ENCODE results near the gene ZNF500. TPM values are rescaled to one million over a fixed set of nuclear protein-coding genes. Genes with fewer than 3 reads are reported as not detected.
"Not testable (repeated sequence)": the region's sequence is repeated elsewhere in the genome, so short reads cannot be mapped to it uniquely, and the experiment has no call there.

The ZNF500 gene
- total and polyA plus RNA-seq, 2 donors: 9.9 to 14.4 TPM

GRCh38 chr16:4752351-4753100 is 14.4 kb downstream of the ZNF500 start:
- no peak for DNase-seq (ENCODE audit: extremely low spot score)

GRCh38 chr16:4750896-4751295 is 16.1 kb downstream of the ZNF500 start:
- H3K4me3 ChIP-seq (ENCODE audit: low read depth, low read length): no peak overlapping the region
- no peak overlapping the region for H3K27ac ChIP-seq (ENCODE audit: low read depth)
- 91% methylated on average over 8 of the region's 8 CpGs for WGBS
- no peaks in the 10 kb centered on the region for H3K4me1 ChIP-seq (ENCODE audit: insufficient read depth)
- DNase-seq (ENCODE audit: extremely low spot score): no peak
- H3K36me3 ChIP-seq (ENCODE audit: insufficient read depth): peaks cover 3% of the 10 kb centered on the region

More at GRCh38 chr16:4752351-4753100, 14.4 kb downstream of the ZNF500 start:
- Histone ChIP-seq H3K4me1 (ENCODE audit: insufficient read depth) (no peaks in the 10 kb centered on the region), H3K27ac (ENCODE audit: low read depth) (no peak overlapping the region), H3K36me3 (ENCODE audit: insufficient read depth) (peaks cover 3% of the 10 kb centered on the region), H3K4me3 (ENCODE audit: low read depth, low read length) (no peak overlapping the region)
- 96% methylated on average over 44 of the region's 44 CpGs for WGBS

- no peak overlapping the region for H3K4me3 ChIP-seq (ENCODE audit: low read depth, low read length)
- DNase-seq (ENCODE audit: extremely low spot score): no peak
- 89% methylated on average over 10 of the region's 10 CpGs for WGBS
- H3K36me3 ChIP-seq (ENCODE audit: insufficient read depth): peaks cover 3% of the 10 kb centered on the region
- H3K4me1 ChIP-seq (ENCODE audit: insufficient read depth): no peaks in the 10 kb centered on the region
- H3K27ac ChIP-seq (ENCODE audit: low read depth): no peak overlapping the region
Observed at GRCh38 chr16:4749700-4750257, 17.2 kb downstream of the ZNF500 start.

DNA sequence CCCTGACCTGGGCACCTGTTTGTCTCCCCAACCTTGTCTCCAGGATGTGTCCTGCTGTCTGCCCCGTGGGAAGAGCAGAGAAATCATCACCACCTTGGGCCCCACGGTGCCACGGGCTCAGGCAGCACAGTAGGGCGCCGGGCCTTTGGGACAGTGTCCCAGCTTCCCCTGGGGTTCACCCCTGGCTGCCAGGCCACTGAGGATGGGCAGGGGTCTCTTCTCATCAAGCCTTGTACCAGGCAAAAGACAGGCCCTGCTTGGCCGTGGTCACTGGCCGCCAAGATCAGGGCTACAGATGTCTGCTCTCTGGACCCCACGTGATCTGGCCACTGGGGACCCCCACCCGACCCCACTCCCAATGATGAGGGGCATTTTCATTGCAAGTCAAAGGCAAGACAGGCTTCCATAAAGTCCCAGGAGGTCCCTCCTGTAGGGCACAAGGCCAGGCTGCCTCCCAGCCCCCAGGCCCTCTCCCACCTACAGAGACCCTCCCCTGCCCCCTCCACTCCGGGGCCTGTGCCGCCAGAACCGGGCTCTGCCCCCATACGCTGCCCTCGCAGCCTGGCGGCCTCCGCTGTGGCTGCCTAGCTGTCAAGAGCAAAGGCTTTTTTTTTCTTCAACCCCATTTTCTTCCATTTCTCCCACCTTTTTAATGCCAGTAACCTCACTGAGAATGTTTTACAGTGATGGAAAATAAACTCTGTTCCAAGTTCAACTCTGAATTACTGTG is 18.1 kb downstream of the ZNF500 start:
- no peaks in the 10 kb centered on the region for H3K4me1 ChIP-seq (ENCODE audit: insufficient read depth)
- no peak for DNase-seq (ENCODE audit: extremely low spot score)
- no peak overlapping the region for H3K4me3 ChIP-seq (ENCODE audit: low read depth, low read length)
- H3K27ac ChIP-seq (ENCODE audit: low read depth): no peak overlapping the region
- 89% methylated on average over 16 of the region's 16 CpGs for WGBS
- H3K36me3 ChIP-seq (ENCODE audit: insufficient read depth): peaks cover 3% of the 10 kb centered on the region

- no peaks in the 10 kb centered on the region for H3K4me1 ChIP-seq (ENCODE audit: insufficient read depth)
- no peak overlapping the region for H3K27ac ChIP-seq (ENCODE audit: low read depth)
- DNase-seq (ENCODE audit: extremely low spot score): no peak
- no peak overlapping the region for H3K4me3 ChIP-seq (ENCODE audit: low read depth, low read length)
- peaks cover 3% of the 10 kb centered on the region for H3K36me3 ChIP-seq (ENCODE audit: insufficient read depth)
- WGBS: 77% methylated on average over 14 of the region's 14 CpGs
Observed at GRCh38 chr16:4747906-4748681, 18.9 kb downstream of the ZNF500 start.

DNA sequence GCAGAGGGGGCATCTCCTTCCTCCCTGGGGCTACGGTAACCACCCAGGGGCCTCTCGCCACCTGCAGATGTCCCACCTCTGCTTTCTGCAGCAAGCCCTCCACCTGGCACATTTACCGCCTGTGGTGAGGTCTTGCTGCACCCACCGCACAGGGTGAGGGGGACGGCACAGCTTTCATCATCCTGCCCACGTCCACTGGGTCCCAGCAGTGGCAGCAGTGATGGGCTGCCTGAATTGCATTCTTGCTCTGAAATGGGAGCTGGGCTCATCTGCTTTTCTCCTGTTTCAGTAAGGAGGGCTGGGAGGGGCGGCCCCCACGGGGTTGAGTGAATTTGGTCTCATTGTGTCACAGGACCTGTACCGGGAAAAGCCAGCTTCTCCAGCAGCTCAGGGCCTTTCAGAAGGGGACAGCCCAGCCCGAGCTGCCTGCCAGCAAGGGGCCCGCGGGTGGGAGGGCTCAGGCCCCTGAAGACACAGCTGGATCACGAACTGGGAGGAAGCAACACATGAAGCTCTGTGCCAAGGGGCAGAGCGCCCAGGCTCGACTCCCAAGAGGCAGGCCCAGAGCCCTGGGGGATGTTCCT is 19.9 kb downstream of the ZNF500 start:
- no peaks in the 10 kb centered on the region for H3K4me1 ChIP-seq (ENCODE audit: insufficient read depth)
- DNase-seq (ENCODE audit: extremely low spot score): no peak
- peaks cover 3% of the 10 kb centered on the region for H3K36me3 ChIP-seq (ENCODE audit: insufficient read depth)
- peak overlapping the region; percentile 3 for H3K27ac ChIP-seq (ENCODE audit: low read depth)
- no peak overlapping the region for H3K4me3 ChIP-seq (ENCODE audit: low read depth, low read length)
- 40% methylated on average over 15 of the region's 15 CpGs for WGBS

- no peak overlapping the region for H3K4me3 ChIP-seq (ENCODE audit: low read depth, low read length)
- H3K4me1 ChIP-seq (ENCODE audit: insufficient read depth): no peaks in the 10 kb centered on the region
- no peak overlapping the region for H3K27ac ChIP-seq (ENCODE audit: low read depth)
- 78% methylated on average over 8 of the region's 8 CpGs for WGBS
- peaks cover 3% of the 10 kb centered on the region for H3K36me3 ChIP-seq (ENCODE audit: insufficient read depth)
- no peak for DNase-seq (ENCODE audit: extremely low spot score)
Observed at GRCh38 chr16:4746215-4746614, 20.7 kb downstream of the ZNF500 start.

GRCh38 chr16:4745274-4745569 is 21.7 kb downstream of the ZNF500 start:
- no peaks in the 10 kb centered on the region for H3K4me1 ChIP-seq (ENCODE audit: insufficient read depth)
- no peak for DNase-seq (ENCODE audit: extremely low spot score)
- 83% methylated on average over 3 of the region's 3 CpGs for WGBS

GRCh38 chr16:4744555-4745273 is 22.2 kb downstream of the ZNF500 start:
- Histone ChIP-seq H3K27ac (ENCODE audit: low read depth) (no peak overlapping the region), H3K4me1 (ENCODE audit: insufficient read depth) (no peaks in the 10 kb centered on the region), H3K36me3 (ENCODE audit: insufficient read depth) (no peaks in the 10 kb centered on the region), H3K4me3 (ENCODE audit: low read depth, low read length) (no peak overlapping the region)
- DNase-seq (ENCODE audit: extremely low spot score): no peak
- 78% methylated on average over 13 of the region's 13 CpGs for WGBS

More at GRCh38 chr16:4745274-4745569, 21.7 kb downstream of the ZNF500 start:
- Histone ChIP-seq H3K36me3 (ENCODE audit: insufficient read depth) (no peaks in the 10 kb centered on the region), H3K27ac (ENCODE audit: low read depth) (no peak overlapping the region), H3K4me3 (ENCODE audit: low read depth, low read length) (no peak overlapping the region)

- 46% methylated on average over 14 of the region's 14 CpGs for WGBS
- Histone ChIP-seq H3K36me3 (ENCODE audit: insufficient read depth) (no peaks in the 10 kb centered on the region), H3K27ac (ENCODE audit: low read depth) (no peak overlapping the region), H3K4me1 (ENCODE audit: insufficient read depth) (no peaks in the 10 kb centered on the region), H3K4me3 (ENCODE audit: low read depth, low read length) (no peak overlapping the region)
- DNase-seq (ENCODE audit: extremely low spot score): no peak
Observed at GRCh38 chr16:4743226-4743878, 23.6 kb downstream of the ZNF500 start.

DNA sequence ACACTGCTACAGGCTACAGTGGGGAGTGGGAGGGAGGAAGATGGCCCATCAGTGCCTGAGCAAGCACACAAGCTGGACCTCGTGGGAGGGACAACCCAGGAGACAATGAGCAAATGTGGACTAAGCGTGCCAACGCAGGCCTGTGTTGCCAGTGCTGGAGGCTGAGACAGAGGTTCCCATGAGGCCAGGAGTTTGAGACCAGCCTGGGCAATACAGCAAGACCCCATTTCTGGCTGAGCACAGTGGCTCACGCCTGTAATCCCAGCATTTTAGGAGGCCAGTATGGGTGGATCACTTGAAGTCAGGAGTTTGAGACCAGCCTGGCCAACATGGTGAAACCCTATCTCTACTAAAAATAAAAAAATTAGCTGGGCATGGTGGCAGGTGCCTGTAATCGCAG is 28.6 kb downstream of the ZNF500 start:
- WGBS: 81% methylated on average over 5 of the region's 5 CpGs
- not testable (repeated sequence) for H3K4me3 ChIP-seq (ENCODE audit: low read depth, low read length); H3K27ac ChIP-seq (ENCODE audit: low read depth); DNase-seq (ENCODE audit: extremely low spot score); H3K36me3 ChIP-seq (ENCODE audit: insufficient read depth); H3K4me1 ChIP-seq (ENCODE audit: insufficient read depth)

GRCh38 chr16:4737545-4737944 is 29.4 kb downstream of the ZNF500 start:
- no peaks in the 10 kb centered on the region for H3K4me1 ChIP-seq (ENCODE audit: insufficient read depth)
- no peaks in the 10 kb centered on the region for H3K36me3 ChIP-seq (ENCODE audit: insufficient read depth)
- DNase-seq (ENCODE audit: extremely low spot score): no peak
- no peak overlapping the region for H3K27ac ChIP-seq (ENCODE audit: low read depth)
- WGBS: 75% methylated on average over 15 of the region's 15 CpGs
- no peak overlapping the region for H3K4me3 ChIP-seq (ENCODE audit: low read depth, low read length)
